ENCODE measurements around the gene EML2. TPM values are rescaled to one million over a fixed set of nuclear protein-coding genes. Genes with fewer than 3 reads are reported as not detected.

EML2 gene
- total and polyA plus RNA-seq, 10 of the 15 experiments (the other 5 are each of a cell fraction or from before 2014, with no cell fraction given), result 1.6 to 64.0 (median 27.5) TPM

- H3K4me3 ChIP-seq, result no peak overlapping the region; the same call in 1 of the 2 replicates
- TF ChIP-seq IKZF1 (conservative IDR thresholded peaks at IDR 0.05) (0 out of 2 replicates have a peak, but pooled peaks have one; percentile 35), TCF3 (IDR thresholded peaks at IDR 0.05; ENCODE audit: borderline replicate concordance, insufficient read depth, low read depth, low read length) (peak; percentile 48; the same call in 1 of the 2 replicates), TCF12 (IDR thresholded peaks at IDR 0.05; ENCODE audit: low read depth, low read length) (peak; percentile 62; the same call in 1 of the 2 replicates), MTA2 (IDR thresholded peaks at IDR 0.05; ENCODE audit: low read depth) (peak; percentile 69), BCL11A (IDR thresholded peaks at IDR 0.05; ENCODE audit: low read depth, low read length) (0 out of 2 replicates have a peak, but pooled peaks have one; percentile 40)
- TF ChIP-seq, protein P1, sequence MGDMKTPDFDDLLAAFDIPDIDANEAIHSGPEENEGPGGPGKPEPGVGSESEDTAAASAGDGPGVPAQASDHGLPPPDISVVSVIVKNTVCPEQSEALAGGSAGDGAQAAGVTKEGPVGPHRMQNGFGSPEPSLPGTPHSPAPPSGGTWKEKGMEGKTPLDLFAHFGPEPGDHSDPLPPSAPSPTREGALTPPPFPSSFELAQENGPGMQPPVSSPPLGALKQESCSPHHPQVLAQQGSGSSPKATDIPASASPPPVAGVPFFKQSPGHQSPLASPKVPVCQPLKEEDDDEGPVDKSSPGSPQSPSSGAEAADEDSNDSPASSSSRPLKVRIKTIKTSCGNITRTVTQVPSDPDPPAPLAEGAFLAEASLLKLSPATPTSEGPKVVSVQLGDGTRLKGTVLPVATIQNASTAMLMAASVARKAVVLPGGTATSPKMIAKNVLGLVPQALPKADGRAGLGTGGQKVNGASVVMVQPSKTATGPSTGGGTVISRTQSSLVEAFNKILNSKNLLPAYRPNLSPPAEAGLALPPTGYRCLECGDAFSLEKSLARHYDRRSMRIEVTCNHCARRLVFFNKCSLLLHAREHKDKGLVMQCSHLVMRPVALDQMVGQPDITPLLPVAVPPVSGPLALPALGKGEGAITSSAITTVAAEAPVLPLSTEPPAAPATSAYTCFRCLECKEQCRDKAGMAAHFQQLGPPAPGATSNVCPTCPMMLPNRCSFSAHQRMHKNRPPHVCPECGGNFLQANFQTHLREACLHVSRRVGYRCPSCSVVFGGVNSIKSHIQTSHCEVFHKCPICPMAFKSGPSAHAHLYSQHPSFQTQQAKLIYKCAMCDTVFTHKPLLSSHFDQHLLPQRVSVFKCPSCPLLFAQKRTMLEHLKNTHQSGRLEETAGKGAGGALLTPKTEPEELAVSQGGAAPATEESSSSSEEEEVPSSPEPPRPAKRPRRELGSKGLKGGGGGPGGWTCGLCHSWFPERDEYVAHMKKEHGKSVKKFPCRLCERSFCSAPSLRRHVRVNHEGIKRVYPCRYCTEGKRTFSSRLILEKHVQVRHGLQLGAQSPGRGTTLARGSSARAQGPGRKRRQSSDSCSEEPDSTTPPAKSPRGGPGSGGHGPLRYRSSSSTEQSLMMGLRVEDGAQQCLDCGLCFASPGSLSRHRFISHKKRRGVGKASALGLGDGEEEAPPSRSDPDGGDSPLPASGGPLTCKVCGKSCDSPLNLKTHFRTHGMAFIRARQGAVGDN (IDR thresholded peaks at IDR 0.05), result 0 out of 2 replicates have a peak, but pooled peaks have one; percentile 27
- TF ChIP-seq, protein P2, sequence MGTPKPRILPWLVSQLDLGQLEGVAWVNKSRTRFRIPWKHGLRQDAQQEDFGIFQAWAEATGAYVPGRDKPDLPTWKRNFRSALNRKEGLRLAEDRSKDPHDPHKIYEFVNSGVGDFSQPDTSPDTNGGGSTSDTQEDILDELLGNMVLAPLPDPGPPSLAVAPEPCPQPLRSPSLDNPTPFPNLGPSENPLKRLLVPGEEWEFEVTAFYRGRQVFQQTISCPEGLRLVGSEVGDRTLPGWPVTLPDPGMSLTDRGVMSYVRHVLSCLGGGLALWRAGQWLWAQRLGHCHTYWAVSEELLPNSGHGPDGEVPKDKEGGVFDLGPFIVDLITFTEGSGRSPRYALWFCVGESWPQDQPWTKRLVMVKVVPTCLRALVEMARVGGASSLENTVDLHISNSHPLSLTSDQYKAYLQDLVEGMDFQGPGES (IDR thresholded peaks at IDR 0.05), result no peak
- TF ChIP-seq, protein P3, sequence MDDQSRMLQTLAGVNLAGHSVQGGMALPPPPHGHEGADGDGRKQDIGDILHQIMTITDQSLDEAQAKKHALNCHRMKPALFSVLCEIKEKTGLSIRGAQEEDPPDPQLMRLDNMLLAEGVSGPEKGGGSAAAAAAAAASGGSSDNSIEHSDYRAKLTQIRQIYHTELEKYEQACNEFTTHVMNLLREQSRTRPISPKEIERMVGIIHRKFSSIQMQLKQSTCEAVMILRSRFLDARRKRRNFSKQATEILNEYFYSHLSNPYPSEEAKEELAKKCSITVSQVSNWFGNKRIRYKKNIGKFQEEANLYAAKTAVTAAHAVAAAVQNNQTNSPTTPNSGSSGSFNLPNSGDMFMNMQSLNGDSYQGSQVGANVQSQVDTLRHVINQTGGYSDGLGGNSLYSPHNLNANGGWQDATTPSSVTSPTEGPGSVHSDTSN (IDR thresholded peaks at IDR 0.05; ENCODE audit: insufficient replicate concordance, low read depth, low read length), result no peak
- ATAC-seq (peak; percentile 86), FAIRE-seq (no peak), DNase-seq (ENCODE audit: low read depth, low spot score) (no peak)
- no peak overlapping the region; the same call in 1 of the 2 replicates for H3K27ac ChIP-seq (ENCODE audit: control insufficient read depth, insufficient read depth)
- H3K9me3 ChIP-seq (replicated peaks; ENCODE audit: control insufficient read depth, insufficient read depth, low read length), result no peaks in the 10 kb centered on the region; the same call in 2 of the 3 replicates
- ChIA-PET POLR2A (interaction anchor here (1.0 kb wide), 1 partner anchor 65 kb away, joined by 3 read pairs; no protein-coding TSS in a partner anchor), RAD21 (ENCODE audit: unreplicated experiment) (interaction anchor here (0.6 kb wide), 1 partner anchor 74 kb away, joined by 4 read pairs; no protein-coding TSS in a partner anchor), CTCF (interaction anchor here (0.7 to 1.6 kb wide), 4 partner anchors 11 to 65 kb away, joined by 3 to 5 read pairs (median 4); no protein-coding TSS in a partner anchor), SMC1A (ENCODE audit: uncharacterized antibody, unreplicated experiment) (interaction anchor here (1.1 kb wide), 1 partner anchor 10 kb away, joined by 3 read pairs; no protein-coding TSS in a partner anchor)
- H3K27me3 ChIP-seq (replicated peaks in 1 of 2; ENCODE audit: control insufficient read depth in 2 of 2, insufficient read depth in 2 of 2, low read length in 1 of 2), result no peaks in the 10 kb centered on the region
- intact Hi-C loops (cut with micrococcal nuclease; ENCODE audit: unreplicated experiment), result no loop called here
- H3K4me1 ChIP-seq (ENCODE audit: control insufficient read depth, insufficient read depth, low read length), result peaks cover 11% of the 10 kb centered on the region
- H3K36me3 ChIP-seq (ENCODE audit: control insufficient read depth in 2 of 2, insufficient read depth in 2 of 2, low read length in 1 of 2), result no peaks in the 10 kb centered on the region; a peak in 1 of 4 replicates
- 65% methylated on average over 11 of the region's 11 CpGs for WGBS (ENCODE audit: insufficient coverage, insufficient replicate concordance, low lambda C conversion rate, missing lambda C conversion rate)
- BruUV-seq (replicated peaks), result TSS peak; percentile 31
- in situ Hi-C loops (cut with MboI), result no loop called here
- H2AFZ ChIP-seq (ENCODE audit: control insufficient read depth, low read depth, low read length), result no peak overlapping the region
- H3K4me2 ChIP-seq (ENCODE audit: control insufficient read depth, insufficient read depth), result no peak overlapping the region
- H4K20me1 ChIP-seq (ENCODE audit: control insufficient read depth, insufficient read depth), result no peaks in the 10 kb centered on the region
- peaks cover 13% of the 10 kb centered on the region for H3K79me2 ChIP-seq (ENCODE audit: control insufficient read depth, insufficient read depth, low read length)
- H3K9ac ChIP-seq (ENCODE audit: control insufficient read depth, insufficient read depth, low read length), result no peak overlapping the region
Measured at GRCh38 chr19:45577111-45577905, 61.9 kb downstream of the EML2 start.

Data from GM12878 (cell line).